IMR-90 (cell line): ENCODE measurements around the gene FAM216B. TPM values are rescaled to one million over a fixed set of nuclear protein-coding genes. Genes with fewer than 3 reads are reported as not detected.

Source experiments
- ATAC-seq: fragments of 200-7000 bp; cut with Tn5 transposase; 2 replicates; pipeline ENCODE4 v1.9.1; 2020; ENCODE audit warnings: low read depth, mild to moderate bottlenecking, moderate library complexity
- BruUV-seq: library from RNA; stranded (reverse); fragments of 400-500 nt; replicated peaks from 2 replicates; lab custom pipeline; 2021; lab: Mats Ljungman, UMichigan
- CTCF ChIA-PET: fragments of 300-600 bp; formaldehyde crosslinking; extraction: SDS; loops from one replicate; lab custom pipeline; 2021; ENCODE audit warnings: antibody characterized with exemption; lab: Yijun Ruan, JAX
- POLR2A ChIA-PET: fragments of 300-600 bp; sonication (Branson Sonifier 250); formaldehyde crosslinking; loops from one replicate; lab custom pipeline; 2022; ENCODE audit warnings: antibody characterized with exemption; ENCODE audit not compliant: unreplicated experiment; lab: Charles Lee
- DNase-seq: peaks from one replicate; pipeline ENCODE4 v3.0.0; 2013
- H2AFZ ChIP-seq: replicated peaks from 2 replicates; pipeline ENCODE3; 2013; ENCODE audit warnings: low read length, mild to moderate bottlenecking; ENCODE audit not compliant: poor library complexity
- H2AK5ac ChIP-seq: 2 replicates; pipeline ENCODE4 v1.6.1; 2013; ENCODE audit warnings: low read depth, low read length, inconsistent platforms
- H2AK9ac ChIP-seq: replicated peaks from 2 replicates; pipeline ENCODE3; 2013; ENCODE audit warnings: mild to moderate bottlenecking, low read depth, low read length, moderate library complexity; ENCODE audit not compliant: poor library complexity
- H2BK120ac ChIP-seq: 2 replicates; pipeline ENCODE4 v1.6.1; 2013; ENCODE audit warnings: low read depth, low read length, inconsistent platforms
- H2BK15ac ChIP-seq: 3 replicates; pipeline ENCODE4 v1.6.1; 2013; ENCODE audit warnings: low read depth, low read length, inconsistent platforms
- H2BK20ac ChIP-seq: 2 replicates; pipeline ENCODE4 v1.6.1; 2013; ENCODE audit warnings: low read depth, mild to moderate bottlenecking, inconsistent platforms, low read length, moderate library complexity
- H2BK5ac ChIP-seq: 2 replicates; pipeline ENCODE4 v1.6.1; 2013; ENCODE audit warnings: mild to moderate bottlenecking, low read depth, low read length, inconsistent platforms; ENCODE audit not compliant: poor library complexity, severe bottlenecking
- H3K14ac ChIP-seq: replicated peaks from 2 replicates; pipeline ENCODE4 v1.6.1; 2013; ENCODE audit warnings: low read depth, low read length, inconsistent platforms
- H3K18ac ChIP-seq: 2 replicates; pipeline ENCODE4 v1.6.1; 2013; ENCODE audit warnings: low read depth, low read length, control low read depth
- H3K23ac ChIP-seq: 2 replicates; pipeline ENCODE4 v1.6.1; 2013; ENCODE audit warnings: low read depth, low read length, inconsistent platforms
- H3K27ac ChIP-seq: 2 replicates; pipeline ENCODE4 v1.5.1; 2013; ENCODE audit warnings: mild to moderate bottlenecking, control low read depth, low read length; ENCODE audit not compliant: insufficient read depth
- H3K27me3 ChIP-seq: 2 replicates; pipeline ENCODE4 v1.6.1; 2013; ENCODE audit warnings: low read length; ENCODE audit not compliant: control insufficient read depth, insufficient read depth
- H3K36me3 ChIP-seq: 2 replicates; pipeline ENCODE4 v1.6.1; 2013; ENCODE audit warnings: low read length, mixed read lengths; ENCODE audit not compliant: control insufficient read depth, insufficient read depth
- H3K4ac ChIP-seq: 2 replicates; pipeline ENCODE4 v1.6.1; 2013; ENCODE audit warnings: low read depth, low read length, inconsistent platforms
- H3K4me1 ChIP-seq: 2 replicates; pipeline ENCODE4 v1.6.1; 2013; ENCODE audit warnings: low read length, mixed read lengths; ENCODE audit not compliant: control insufficient read depth, insufficient read depth
- H3K4me2 ChIP-seq: 2 replicates; pipeline ENCODE4 v1.6.1; 2013; ENCODE audit warnings: low read depth, mild to moderate bottlenecking, control low read depth, low read length, moderate library complexity
- H3K4me3 ChIP-seq: 2 replicates; pipeline ENCODE4 v1.5.1; 2013; ENCODE audit warnings: low read depth, mild to moderate bottlenecking, control low read depth, low read length, moderate library complexity; ENCODE audit not compliant: insufficient read depth
- H3K56ac ChIP-seq: 2 replicates; pipeline ENCODE4 v1.6.1; 2013; ENCODE audit warnings: low read length, inconsistent platforms; ENCODE audit not compliant: insufficient read depth; ENCODE audit errors: extremely low read depth
- H3K79me1 ChIP-seq, 2 experiments: 2 replicates each; pipeline ENCODE4 v1.6.1; 2013; ENCODE audit warnings: low read length in 2 of 2, inconsistent platforms in 1 of 2, low read depth in 1 of 2
- H3K9ac ChIP-seq: 2 replicates; pipeline ENCODE4 v1.6.1; 2013; ENCODE audit warnings: low read depth, low read length, control low read depth
- H3K9me1 ChIP-seq: 2 replicates; pipeline ENCODE4 v1.6.1; 2013; ENCODE audit warnings: low read length, inconsistent platforms; ENCODE audit not compliant: insufficient read depth
- H3K9me3 ChIP-seq: 2 replicates; pipeline ENCODE4 v1.6.1; 2013; ENCODE audit warnings: low read length; ENCODE audit not compliant: control insufficient read depth, insufficient read depth
- H4K20me1 ChIP-seq: 2 replicates; pipeline ENCODE4 v1.6.1; 2013; ENCODE audit warnings: low read length, inconsistent platforms; ENCODE audit not compliant: insufficient read depth
- H4K5ac ChIP-seq: 2 replicates; pipeline ENCODE4 v1.6.1; 2013; ENCODE audit warnings: mild to moderate bottlenecking, low read depth, low read length, control low read depth
- H4K8ac ChIP-seq, 2 experiments: 2 replicates each; pipeline ENCODE4 v1.6.1; 2013; ENCODE audit warnings: low read depth in 2 of 2, low read length in 2 of 2, control low read depth in 1 of 2, inconsistent platforms in 1 of 2
- H4K91ac ChIP-seq: 2 replicates; pipeline ENCODE4 v1.6.1; 2013; ENCODE audit warnings: low read depth, low read length, inconsistent platforms; ENCODE audit not compliant: insufficient read depth
- BHLHE40 ChIP-seq: fragments of 150-350 bp; IDR thresholded peaks from 2 replicates; pipeline ENCODE4 v1.6.1; 2016; ENCODE audit warnings: mild to moderate bottlenecking, low read depth, low read length
- CEBPB ChIP-seq: IDR thresholded peaks from 2 replicates; pipeline ENCODE4 v1.6.1; 2012; ENCODE audit warnings: low read depth, low read length, improper control_type of control experiment
- CHD1 ChIP-seq: IDR thresholded peaks from 2 replicates; pipeline ENCODE4 v1.6.1; 2012; ENCODE audit warnings: low read depth, low read length, improper control_type of control experiment
- FOS ChIP-seq: fragments of 150-350 bp; IDR thresholded peaks from 2 replicates; pipeline ENCODE4 v1.6.1; 2016; ENCODE audit warnings: low read depth, low read length
- MXI1 ChIP-seq: IDR thresholded peaks from 2 replicates; pipeline ENCODE4 v1.6.1; 2012; ENCODE audit warnings: low read depth, mild to moderate bottlenecking, low read length, moderate library complexity, borderline replicate concordance
- WGBS, 2 experiments: methylation state at CpG; one replicate each; pipeline versions ENCODE4 v1.1.5 to v1.1.7; 2013; ENCODE audit warnings: missing lambda C conversion rate in 2 of 2; ENCODE audit not compliant: insufficient read length in 1 of 2; ENCODE audit errors: extremely low coverage in 2 of 2; 5-methylcytosine and 5-hydroxymethylcytosine counted together
- dilution Hi-C: fragments of 300-500 bp; cut with HindIII; formaldehyde crosslinking; loops from one replicate; pipeline ENCODE4 v1.14.3; 2018; ENCODE audit warnings: low sequenced_read_pairs; ENCODE audit not compliant: unreplicated experiment
- in situ Hi-C: fragments of 300-500 bp; cut with MboI; formaldehyde crosslinking; loops from 3 replicates; pipeline ENCODE4 v1.14.3; 2019; ENCODE audit warnings: low sequenced_read_pairs, inconsistent platforms, mixed read lengths
- intact Hi-C: fragments of 100-400 bp; cut with micrococcal nuclease; formaldehyde crosslinking; loops from 2 replicates; pipeline ENCODE4 v1.10.0; 2022
- polyA plus RNA-seq, 3 experiments: library from polyadenylated mRNA; depleted of rRNA; stranded (reverse); fragments of >200 nt; gene quantifications; 2 replicates each; pipeline ENCODE4 v1.2.3, GENCODE V29; 2012; ENCODE audit warnings: low replicate concordance in 1 of 3
- total RNA-seq: library from RNA; depleted of rRNA; stranded (reverse); fragments of >200 nt; gene quantifications from 2 replicates; pipeline ENCODE4 v1.2.3, GENCODE V29; 2012
- TF ChIP-seq, protein P1 (sequence below): fragments of 150-350 bp; IDR thresholded peaks from 2 replicates; pipeline ENCODE4 v1.6.1; 2016; ENCODE audit warnings: low read depth, mild to moderate bottlenecking, low read length, moderate library complexity, borderline replicate concordance

Gene FAM216B
- total and polyA plus RNA-seq, 2 of the 4 experiments (the other 2 are of a cell fraction) = not detected

- Histone ChIP-seq H4K20me1 (no peaks in the 10 kb centered on the region), H4K5ac (no peak overlapping the region), H4K8ac (peak overlapping the region; percentile 23 to 39; a peak in 2 of 4 replicates), H3K27ac (no peak overlapping the region), H3K9ac (no peak overlapping the region), H4K91ac (peak overlapping the region; percentile 39; the same call in 1 of the 2 replicates), H3K4me1 (peaks cover 5% of the 10 kb centered on the region), H3K4me3 (no peak overlapping the region), H3K4ac (peak overlapping the region; percentile 30; the same call in 1 of the 2 replicates), H3K14ac (0 out of 2 replicates have a peak overlapping the region, but pooled peaks have one; percentile 26), H3K9me1 (peaks cover 9% of the 10 kb centered on the region), H2AK5ac (peak overlapping the region; percentile 3), H3K27me3 (no peaks in the 10 kb centered on the region), H3K23ac (no peak overlapping the region), H2BK5ac (peak overlapping the region; percentile 1), H3K56ac (no peak overlapping the region), H3K36me3 (no peaks in the 10 kb centered on the region), H2AFZ (peak overlapping the region; percentile 0), H3K79me1 (no peaks in the 10 kb centered on the region), H2BK15ac (peak overlapping the region; percentile 49; the same call in 1 of the 3 replicates), H3K9me3 (no peaks in the 10 kb centered on the region), H2BK120ac (peak overlapping the region; percentile 23; the same call in 1 of the 2 replicates), H3K18ac (no peak overlapping the region), H2BK20ac (peak overlapping the region; percentile 44; the same call in 1 of the 2 replicates), H2AK9ac (no peak overlapping the region), H3K4me2 (no peak overlapping the region)
- POLR2A ChIA-PET = no interaction called here
- dilution Hi-C loops (no loop called here), in situ Hi-C loops (no loop called here), intact Hi-C loops (no loop called here)
- CTCF ChIA-PET = no interaction called here
- no TSS peak for BruUV-seq
- 33% methylated on average over 3 of the region's 4 CpGs; no CpG with 5 or more reads in 1 of the 2 experiments for WGBS, 2 experiments
- DNase-seq (peak; percentile 76), ATAC-seq (peak; percentile 60)
- TF ChIP-seq FOS (peak; percentile 45; the same call in 1 of the 2 replicates), CEBPB (peak; percentile 45; the same call in 1 of the 2 replicates), CHD1 (no peak), BHLHE40 (no peak), MXI1 (no peak)
- TF ChIP-seq, protein P1, sequence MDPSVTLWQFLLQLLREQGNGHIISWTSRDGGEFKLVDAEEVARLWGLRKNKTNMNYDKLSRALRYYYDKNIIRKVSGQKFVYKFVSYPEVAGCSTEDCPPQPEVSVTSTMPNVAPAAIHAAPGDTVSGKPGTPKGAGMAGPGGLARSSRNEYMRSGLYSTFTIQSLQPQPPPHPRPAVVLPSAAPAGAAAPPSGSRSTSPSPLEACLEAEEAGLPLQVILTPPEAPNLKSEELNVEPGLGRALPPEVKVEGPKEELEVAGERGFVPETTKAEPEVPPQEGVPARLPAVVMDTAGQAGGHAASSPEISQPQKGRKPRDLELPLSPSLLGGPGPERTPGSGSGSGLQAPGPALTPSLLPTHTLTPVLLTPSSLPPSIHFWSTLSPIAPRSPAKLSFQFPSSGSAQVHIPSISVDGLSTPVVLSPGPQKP = no peak
These were observed 26.5 kb downstream of the FAM216B start for GRCh38 chr13:42807866-42808265.
